ENCODE measurements around the gene DHRS4.
A peak's percentile ranks its signal among the peaks of the same experiment; 100 is the strongest.
"Not testable (repeated sequence)": the region's sequence is repeated elsewhere in the genome, so short reads cannot be mapped to it uniquely, and the experiment has no call there.

Gene DHRS4

DNA sequence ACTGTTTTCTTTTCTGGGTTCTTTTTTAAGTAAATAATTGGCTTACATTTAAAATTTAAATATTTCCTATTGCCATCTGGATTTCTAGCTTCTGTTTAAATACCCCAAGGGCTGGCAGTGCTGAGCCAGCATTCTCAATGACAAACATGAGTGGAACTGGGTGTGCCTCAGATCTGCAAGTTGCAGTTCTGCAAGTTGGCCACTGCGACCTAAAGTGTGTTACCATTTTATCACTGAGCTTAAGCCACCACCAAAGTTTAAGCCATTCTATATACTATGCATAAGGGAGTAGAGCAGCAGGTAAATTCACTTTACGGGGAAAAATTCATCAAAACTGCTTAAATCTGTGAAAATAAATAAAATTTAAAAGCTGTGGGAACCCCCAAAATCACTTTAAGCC lies 23.6 kb downstream of the DHRS4 start:
- FAIRE-seq = peak; percentile 42
- DNase-seq (ENCODE audit: extremely low spot score, insufficient read length, low read depth) = not testable (repeated sequence)

DNA sequence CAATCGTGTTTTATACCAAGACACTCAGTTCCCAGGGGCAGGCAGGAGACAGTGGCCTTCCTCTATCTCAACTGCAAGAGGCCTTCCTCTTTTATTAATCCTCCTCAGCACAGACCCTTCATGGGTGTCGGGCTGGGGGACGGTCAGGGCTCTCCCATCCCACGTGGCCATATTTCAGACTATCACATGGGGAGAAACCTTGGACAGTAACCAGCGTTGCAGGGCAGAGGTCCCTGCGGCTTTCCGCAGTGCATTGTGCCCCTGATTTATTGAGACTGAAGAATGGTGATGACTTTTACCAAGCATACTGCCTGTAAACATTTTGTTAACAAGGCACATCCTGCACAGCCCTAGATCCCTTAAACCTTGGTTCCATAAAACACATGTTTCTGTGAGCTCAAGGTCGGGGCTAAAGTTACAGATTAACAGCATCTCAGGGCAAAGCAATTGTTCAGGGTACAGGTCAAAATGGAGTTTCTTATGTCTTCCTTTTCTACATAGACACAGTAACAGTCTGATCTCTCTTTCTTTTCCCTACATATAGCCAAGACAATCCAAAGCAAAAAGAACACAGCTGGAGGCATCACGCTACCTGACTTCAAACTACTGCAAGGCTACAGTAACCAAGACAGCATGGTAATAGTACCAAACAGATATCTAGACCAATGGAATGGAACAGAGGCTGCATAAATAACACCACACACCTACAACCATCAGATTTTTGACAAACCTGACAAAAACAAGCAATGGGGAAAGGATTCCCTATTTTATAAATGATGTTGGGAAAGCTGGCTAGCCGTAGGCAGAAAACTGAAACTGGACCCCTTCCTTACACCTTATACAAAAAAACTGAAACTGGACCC lies 28.6 kb downstream of the DHRS4 start:
- DNase-seq (ENCODE audit: extremely low spot score, insufficient read length, low read depth); FAIRE-seq: not testable (repeated sequence)

DNA sequence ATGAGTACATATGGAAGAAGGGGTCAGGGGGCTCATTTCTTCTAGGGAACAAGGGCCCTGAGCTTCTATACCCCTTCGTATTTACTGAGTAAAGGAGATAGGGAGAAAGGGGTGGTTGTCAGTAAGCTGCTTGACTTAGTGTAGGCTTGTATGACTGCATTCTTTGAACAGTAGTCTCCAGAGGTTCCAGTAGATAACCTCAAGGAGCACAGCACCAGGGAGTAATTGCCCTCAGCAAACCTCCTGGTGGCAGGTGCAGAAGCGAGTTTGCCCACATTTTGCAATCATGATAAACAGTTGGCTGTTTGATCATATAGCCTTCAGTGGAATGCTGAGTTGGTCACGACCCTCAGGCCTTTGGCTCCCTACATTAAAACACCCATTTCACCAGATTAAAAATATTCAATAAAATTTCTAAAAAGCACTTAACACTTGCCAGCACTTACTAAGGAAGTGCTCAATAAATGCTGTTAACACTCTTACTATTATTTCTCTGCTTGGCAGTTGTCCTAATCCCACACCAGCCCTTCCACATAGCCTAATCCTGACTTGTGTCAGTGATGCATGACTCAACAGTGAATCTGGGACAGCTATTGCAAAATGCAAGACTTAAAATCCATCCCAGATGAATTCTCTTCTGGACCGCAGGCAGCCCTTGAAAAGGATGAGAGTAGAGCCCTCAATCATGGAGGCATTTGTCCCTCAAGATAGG lies 31.5 kb downstream of the DHRS4 start:
- FAIRE-seq (no peak), DNase-seq (ENCODE audit: extremely low spot score, insufficient read length, low read depth) (no peak)

DNA sequence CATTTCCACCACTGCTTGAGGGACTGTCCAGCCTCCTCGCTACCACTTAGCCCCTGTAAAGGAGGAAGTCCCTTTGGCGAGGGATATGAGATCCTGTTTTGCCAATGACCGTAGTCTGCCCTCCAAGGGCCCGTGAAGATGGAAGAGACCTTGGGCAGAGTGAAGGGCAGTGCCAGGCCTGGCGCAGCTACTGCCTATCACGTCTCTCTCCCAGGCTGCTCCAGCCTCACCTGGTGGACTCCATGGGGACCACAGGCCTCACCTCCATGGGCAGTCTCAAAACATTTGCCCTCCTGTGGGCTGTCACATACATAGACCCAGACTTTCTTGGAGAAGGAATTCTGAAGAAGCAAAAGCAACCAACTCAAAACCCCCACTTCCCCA lies 34.6 kb downstream of the DHRS4 start:
- DNase-seq (ENCODE audit: extremely low spot score, insufficient read length, low read depth); FAIRE-seq: not testable (repeated sequence)

- DNase-seq (ENCODE audit: extremely low spot score, insufficient read length, low read depth) (peak; percentile 35), FAIRE-seq (peak; percentile 52)
Observed at GRCh38 chr14:23988607-23989363, 35.2 kb downstream of the DHRS4 start, which contains the start of gene DHRS4L2. Gene DHRS4L2, plus strand, starts transcription at chr14:23988929. Its CDS starts 19 bp downstream, at chr14:23988948.

GRCh38 chr14:23989734-23990445 lies 36.3 kb downstream of the DHRS4 start:
- peak; percentile 23 for DNase-seq (ENCODE audit: extremely low spot score, insufficient read length, low read depth)
- FAIRE-seq = not testable (repeated sequence)

DNA sequence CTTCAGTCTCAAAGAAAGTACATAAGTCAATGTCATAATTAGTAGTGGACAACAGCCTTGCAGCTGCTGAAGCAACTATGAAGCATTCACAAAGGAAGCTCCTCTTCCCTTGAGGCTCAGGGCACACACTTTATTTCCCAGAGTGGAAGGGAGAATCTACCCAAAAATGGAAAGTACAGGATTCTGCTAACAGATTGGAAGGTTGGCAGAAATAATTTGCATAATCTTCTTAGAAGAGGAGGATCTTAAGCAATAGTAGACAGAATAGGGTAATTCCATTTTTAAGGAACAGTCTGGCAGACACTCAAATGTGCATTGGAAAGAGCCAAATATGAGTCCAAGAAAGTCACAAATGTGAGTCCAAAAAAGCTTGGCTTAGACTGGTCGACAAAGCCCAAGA lies 37.4 kb downstream of the DHRS4 start:
- not testable (repeated sequence) for FAIRE-seq; DNase-seq (ENCODE audit: extremely low spot score, insufficient read length, low read depth)

DNA sequence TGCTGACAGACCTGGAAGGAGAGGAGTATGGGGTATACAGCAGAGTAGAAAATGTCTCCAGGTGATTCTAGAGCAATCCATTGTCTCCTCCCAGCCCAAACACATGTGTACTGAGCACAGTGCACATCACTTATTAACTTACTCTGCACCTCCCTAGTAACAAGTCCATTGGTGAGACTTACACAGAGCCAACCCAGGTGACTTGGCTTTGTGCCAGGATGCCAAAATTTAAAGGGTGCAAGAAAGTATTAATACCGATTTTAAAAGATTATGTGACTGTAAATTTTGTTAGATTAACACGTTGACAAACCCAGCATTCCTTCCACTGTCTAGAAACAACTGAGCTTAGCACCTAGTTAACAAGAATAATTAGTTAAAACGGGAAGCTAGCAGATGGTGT lies 39.5 kb downstream of the DHRS4 start:
- DNase-seq (ENCODE audit: extremely low spot score, insufficient read length, low read depth); FAIRE-seq: not testable (repeated sequence)

GRCh38 chr14:23996009-23996408 lies 42.4 kb downstream of the DHRS4 start:
- DNase-seq (ENCODE audit: extremely low spot score, insufficient read length, low read depth); FAIRE-seq: not testable (repeated sequence)

- not testable (repeated sequence) for DNase-seq (ENCODE audit: extremely low spot score, insufficient read length, low read depth); FAIRE-seq
Observed at GRCh38 chr14:23996825-23997224, 43.3 kb downstream of the DHRS4 start.

DNA sequence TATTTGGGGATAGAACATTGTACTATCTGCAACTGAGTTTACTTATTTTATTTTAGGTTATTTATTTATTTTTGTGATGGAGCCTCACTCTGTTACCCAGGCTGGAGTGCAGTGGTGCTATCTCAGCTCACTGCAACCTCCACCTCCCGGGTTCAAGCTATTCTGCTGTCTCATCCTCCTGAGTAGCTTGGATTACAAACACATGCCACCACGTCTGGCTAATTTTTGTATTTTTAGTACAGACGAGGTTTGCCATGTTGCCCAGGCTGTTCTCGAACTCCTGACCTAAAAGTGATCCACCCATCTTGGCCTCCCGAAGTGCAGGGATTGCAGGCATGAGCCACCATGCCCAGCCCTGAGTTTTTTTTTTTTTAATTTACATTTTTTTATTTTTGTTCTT lies 46.1 kb downstream of the DHRS4 start:
- FAIRE-seq; DNase-seq (ENCODE audit: extremely low spot score, insufficient read length, low read depth): not testable (repeated sequence)

- FAIRE-seq; DNase-seq (ENCODE audit: extremely low spot score, insufficient read length, low read depth): not testable (repeated sequence)
Observed at GRCh38 chr14:24001078-24001477, 47.5 kb downstream of the DHRS4 start.

DNA sequence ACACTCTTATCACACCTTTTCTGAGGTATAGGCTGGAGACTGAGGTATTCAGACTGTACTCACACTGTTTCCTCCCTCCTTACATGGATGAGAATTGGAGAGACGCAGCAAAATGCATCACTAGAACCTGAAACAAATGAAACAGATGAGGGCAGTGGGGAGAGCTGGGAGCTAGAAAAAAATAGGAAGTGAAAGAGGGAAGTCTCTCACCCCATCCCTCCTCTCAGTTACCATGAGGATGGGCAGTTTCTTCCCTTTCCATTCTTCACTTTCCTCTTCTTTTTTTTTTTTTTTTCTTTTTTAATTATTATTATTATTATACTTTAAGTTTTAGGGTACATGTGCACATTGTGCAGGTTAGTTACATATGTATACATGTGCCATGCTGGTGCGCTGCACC lies 48.1 kb downstream of the DHRS4 start:
- FAIRE-seq; DNase-seq (ENCODE audit: extremely low spot score, insufficient read length, low read depth): not testable (repeated sequence)

DNA sequence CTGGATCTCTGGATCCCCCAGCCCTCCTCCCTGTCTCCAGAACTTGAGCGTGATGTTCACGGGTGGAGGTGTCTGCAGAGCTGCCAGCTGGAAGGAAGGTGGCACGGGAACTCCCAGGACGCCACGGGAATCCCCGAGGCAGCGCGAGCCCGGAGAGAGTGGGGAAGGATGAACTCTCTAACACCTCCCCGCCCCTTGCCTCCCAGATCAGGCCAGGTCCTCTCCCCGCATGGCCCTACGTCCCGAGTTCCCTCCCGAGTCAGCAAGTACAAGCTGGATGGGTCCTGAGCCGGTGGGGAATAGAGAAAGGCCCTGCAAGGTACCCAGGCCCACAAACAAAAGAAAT lies 52.9 kb downstream of the DHRS4 start:
- FAIRE-seq = peak; percentile 67
- not testable (repeated sequence) for DNase-seq (ENCODE audit: extremely low spot score, insufficient read length, low read depth)

- DNase-seq (ENCODE audit: extremely low spot score, insufficient read length, low read depth) = not testable (repeated sequence)
- peak; percentile 69 for FAIRE-seq
Observed at GRCh38 chr14:24006817-24007652, 53.5 kb downstream of the DHRS4 start.

GRCh38 chr14:24011051-24011450 lies 57.5 kb downstream of the DHRS4 start:
- FAIRE-seq (no peak), DNase-seq (ENCODE audit: extremely low spot score, insufficient read length, low read depth) (no peak)

DNA sequence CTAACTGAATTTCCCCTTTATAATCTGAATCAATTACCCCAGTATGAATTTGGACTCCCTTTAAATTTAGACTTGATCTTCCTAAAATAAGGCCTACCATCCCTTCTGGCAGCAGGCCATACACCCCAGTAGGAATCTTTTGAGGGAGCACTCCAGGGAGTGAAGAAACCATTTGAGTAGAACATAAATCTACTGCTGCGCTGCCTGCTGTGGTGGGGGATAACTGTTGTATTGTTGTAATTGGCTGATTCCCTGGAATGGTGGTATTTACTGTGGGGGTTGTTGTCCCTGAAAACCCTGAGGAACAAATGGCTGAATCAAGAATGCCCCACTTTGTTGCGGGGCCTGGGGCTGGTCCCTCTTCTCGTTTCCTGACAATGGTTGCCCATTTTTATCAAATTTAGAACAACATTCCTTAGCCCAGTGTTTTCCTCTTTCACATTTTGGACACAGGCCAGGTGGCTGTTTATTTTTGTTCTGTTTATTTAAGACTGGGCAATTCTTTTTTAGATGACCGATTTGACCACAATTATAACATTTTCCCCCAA lies 59.2 kb downstream of the DHRS4 start:
- not testable (repeated sequence) for FAIRE-seq; DNase-seq (ENCODE audit: extremely low spot score, insufficient read length, low read depth)
